B cell (primary cell): ENCODE measurements around the gene ANGPT4. TPM values are rescaled to one million over a fixed set of nuclear protein-coding genes. Genes with fewer than 3 reads are reported as not detected.

ENCODE experiments used
- ATAC-seq: fragments of 200-7000 bp; cut with Tn5 transposase; one replicate; pipeline ENCODE4 v1.10.0; 2021; ENCODE audit warnings: low read depth, mild to moderate bottlenecking, moderate number of reproducible peaks, moderate library complexity
- CTCF ChIA-PET: fragments of 350-600 bp; sonication (Branson Sonifier 250); formaldehyde crosslinking; loops from one replicate; lab custom pipeline; 2021; ENCODE audit warnings: antibody characterized with exemption, inconsistent platforms; lab: Charles Lee
- POLR2A ChIA-PET: fragments of 350-600 bp; sonication (Branson Sonifier 250); formaldehyde crosslinking; loops from one replicate; lab custom pipeline; 2021; ENCODE audit warnings: antibody characterized with exemption; lab: Charles Lee
- DNase-seq: peaks from one replicate; pipeline ENCODE4 v3.0.0; 2013
- H2AFZ ChIP-seq: 2 replicates; pipeline ENCODE4 v1.6.1; 2012; ENCODE audit warnings: mild to moderate bottlenecking, low read depth, low read length; ENCODE audit not compliant: insufficient read depth, poor library complexity, severe bottlenecking
- H3K27ac ChIP-seq, 2 donors: 1 replicate in 1 of 2; 2 replicates in 1 of 2; pipeline ENCODE4 v1.5.1; 2012 to 2013; ENCODE audit warnings: low read length in 2 of 2, mild to moderate bottlenecking in 2 of 2, moderate library complexity in 1 of 2
- H3K27me3 ChIP-seq, 4 experiments: fragments of 200-600 bp in 1 of 4; sonication (generic) in 1 of 4; replicated peaks in 1 of 4; 1 replicate in 2 of 4; 2 replicates in 2 of 4; pipeline versions ENCODE4 v1.6.1 to v1.7.0; 2013 to 2016; ENCODE audit warnings: low read length in 3 of 4, mild to moderate bottlenecking in 2 of 4, mixed read lengths in 1 of 4, moderate library complexity in 1 of 4; ENCODE audit not compliant: insufficient read depth in 4 of 4, control insufficient read depth in 3 of 4; ENCODE audit errors: control extremely low read depth in 1 of 4
- H3K36me3 ChIP-seq, 2 experiments: replicated peaks in 1 of 2; 1 replicate in 1 of 2; 2 replicates in 1 of 2; pipeline versions ENCODE4 v1.6.1 to v1.7.1; 2013; ENCODE audit warnings: low read length in 1 of 2; ENCODE audit not compliant: insufficient read depth in 2 of 2, control insufficient read depth in 1 of 2; ENCODE audit errors: control extremely low read depth in 1 of 2, extremely low read depth in 1 of 2
- H3K4me1 ChIP-seq, 2 donors: fragments of 200-600 bp in 1 of 2; sonication (generic) in 1 of 2; 1 replicate in 1 of 2; 2 replicates in 1 of 2; pipeline versions ENCODE4 v1.5.1 to v1.6.1; 2013 to 2017; ENCODE audit warnings: low read length in 2 of 2; ENCODE audit not compliant: control insufficient read depth in 2 of 2, insufficient read depth in 2 of 2
- H3K4me2 ChIP-seq: replicated peaks from 2 replicates; pipeline ENCODE3; 2012; ENCODE audit warnings: mild to moderate bottlenecking, low read depth, low read length; ENCODE audit not compliant: poor library complexity, severe bottlenecking
- H3K4me3 ChIP-seq, 5 experiments: fragments of 200-600 bp in 1 of 5; sonication (generic) in 1 of 5; 1 replicate in 3 of 5; 2 replicates in 2 of 5; pipeline versions ENCODE4 v1.5.1 to v1.7.0; 2011 to 2016; ENCODE audit warnings: low read length in 4 of 5, mild to moderate bottlenecking in 4 of 5, low read depth in 2 of 5, control low read depth in 1 of 5, moderate library complexity in 1 of 5; ENCODE audit not compliant: insufficient read depth in 1 of 5; ENCODE audit errors: control extremely low read depth in 1 of 5, extremely low read depth in 1 of 5
- H3K79me2 ChIP-seq: fragments of 200-600 bp; sonication (generic); one replicate; pipeline ENCODE4 v1.6.0; 2016; ENCODE audit warnings: low read length; ENCODE audit not compliant: control insufficient read depth, insufficient read depth
- H3K9ac ChIP-seq: fragments of 200-600 bp; sonication (generic); 2 replicates; pipeline ENCODE4 v1.6.1; 2017; ENCODE audit warnings: mild to moderate bottlenecking, low read length, moderate library complexity
- H3K9me3 ChIP-seq, 3 donors: one replicate each; pipeline versions ENCODE4 v1.6.1 to v1.7.1; 2013; ENCODE audit warnings: low read length in 2 of 3; ENCODE audit not compliant: control insufficient read depth in 2 of 3, insufficient read depth in 1 of 3; ENCODE audit errors: control extremely low read depth in 1 of 3
- H4K20me1 ChIP-seq: 2 replicates; pipeline ENCODE4 v1.6.0; 2012; ENCODE audit warnings: mild to moderate bottlenecking, low read length; ENCODE audit not compliant: insufficient read depth, control insufficient read depth, poor library complexity, severe bottlenecking
- H3K27ac Mint-ChIP-seq: one replicate; pipeline ENCODE4 v1.8.0; 2021; ENCODE audit warnings: mixed read lengths
- H3K27me3 Mint-ChIP-seq: one replicate; pipeline ENCODE4 v1.8.0; 2021; ENCODE audit warnings: mixed read lengths
- H3K4me1 Mint-ChIP-seq: one replicate; pipeline ENCODE4 v1.8.0; 2021; ENCODE audit warnings: mixed read lengths
- H3K4me3 Mint-ChIP-seq: one replicate; pipeline ENCODE4 v1.8.0; 2021; ENCODE audit warnings: mixed read lengths
- H3K9me3 Mint-ChIP-seq: one replicate; pipeline ENCODE4 v1.8.0; 2022; ENCODE audit warnings: mixed read lengths; ENCODE audit not compliant: insufficient read depth
- EZH2 ChIP-seq: IDR thresholded peaks from 2 replicates; pipeline ENCODE4 v1.6.1; 2012; ENCODE audit warnings: borderline replicate concordance, low read depth, mild to moderate bottlenecking, moderate library complexity, low read length; ENCODE audit not compliant: insufficient read depth, poor library complexity, severe bottlenecking
- WGBS: methylation state at CpG from one replicate; pipeline ENCODE4 v1.1.5; 2013; ENCODE audit warnings: missing lambda C conversion rate; ENCODE audit not compliant: insufficient coverage; 5-methylcytosine and 5-hydroxymethylcytosine counted together
- intact Hi-C: fragments of 100-400 bp; cut with micrococcal nuclease; formaldehyde crosslinking; loops from one replicate; pipeline ENCODE4 v1.10.0; 2022
- polyA plus RNA-seq: library from polyadenylated mRNA; depleted of rRNA; stranded (reverse); fragments of >200 nt; gene quantifications from 2 replicates; pipeline ENCODE4 v1.2.3, GENCODE V29; 2012
- total RNA-seq, 2 donors: library from RNA; stranded (reverse); fragments of 120-200 nt in 1 of 2; gene quantifications; 1 replicate in 1 of 2; 2 replicates in 1 of 2; pipeline versions ENCODE4 v1.2.3 to v1.2.4, GENCODE V29; 2013 to 2022
- TF ChIP-seq, protein P1 (sequence below): fragments of 200-600 bp; IDR thresholded peaks from one replicate; pipeline ENCODE4 v1.8.0; 2022; ENCODE audit warnings: antibody characterized with exemption, mild to moderate bottlenecking

ANGPT4 gene
- total and polyA plus RNA-seq, 2 donors (not counting 1 experiment from before 2014, with no cell fraction given), result not detected

DNA sequence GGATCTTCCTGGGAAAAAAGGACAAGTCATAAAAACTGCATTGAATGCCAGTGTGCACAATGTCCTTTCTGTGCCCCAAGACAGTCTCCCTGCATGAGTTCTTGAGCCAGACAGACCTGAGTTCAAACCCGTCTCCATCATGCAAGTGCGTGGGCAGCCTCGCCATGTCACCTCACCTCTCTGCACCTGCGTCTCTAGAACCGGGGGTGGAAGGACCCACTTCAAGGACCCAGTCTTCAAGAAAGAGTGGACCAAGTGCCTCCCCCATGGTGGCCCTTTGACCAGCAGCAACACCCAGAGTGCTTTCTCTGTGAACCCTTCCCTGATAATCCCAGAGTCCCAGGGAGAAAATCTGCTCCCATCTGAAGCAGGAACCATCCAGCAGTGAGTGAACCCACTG is 23.5 kb upstream of the ANGPT4 start:
- Mint-ChIP-seq H3K27me3 (peaks cover 7% of the 10 kb centered on the region), H3K9me3 (no peaks in the 10 kb centered on the region), H3K4me1 (no peaks in the 10 kb centered on the region), H3K27ac (no peak overlapping the region), H3K4me3 (no peak overlapping the region)
- no peaks in the 10 kb centered on the region for H4K20me1 ChIP-seq
- no peaks in the 10 kb centered on the region for H3K9me3 ChIP-seq
- no peak overlapping the region for H3K4me2 ChIP-seq
- DNase-seq (no peak), ATAC-seq (no peak)
- no peak overlapping the region for H3K4me3 ChIP-seq
- no peaks in the 10 kb centered on the region for H3K36me3 ChIP-seq
- no peak for TF ChIP-seq EZH2
- TF ChIP-seq, protein P1, sequence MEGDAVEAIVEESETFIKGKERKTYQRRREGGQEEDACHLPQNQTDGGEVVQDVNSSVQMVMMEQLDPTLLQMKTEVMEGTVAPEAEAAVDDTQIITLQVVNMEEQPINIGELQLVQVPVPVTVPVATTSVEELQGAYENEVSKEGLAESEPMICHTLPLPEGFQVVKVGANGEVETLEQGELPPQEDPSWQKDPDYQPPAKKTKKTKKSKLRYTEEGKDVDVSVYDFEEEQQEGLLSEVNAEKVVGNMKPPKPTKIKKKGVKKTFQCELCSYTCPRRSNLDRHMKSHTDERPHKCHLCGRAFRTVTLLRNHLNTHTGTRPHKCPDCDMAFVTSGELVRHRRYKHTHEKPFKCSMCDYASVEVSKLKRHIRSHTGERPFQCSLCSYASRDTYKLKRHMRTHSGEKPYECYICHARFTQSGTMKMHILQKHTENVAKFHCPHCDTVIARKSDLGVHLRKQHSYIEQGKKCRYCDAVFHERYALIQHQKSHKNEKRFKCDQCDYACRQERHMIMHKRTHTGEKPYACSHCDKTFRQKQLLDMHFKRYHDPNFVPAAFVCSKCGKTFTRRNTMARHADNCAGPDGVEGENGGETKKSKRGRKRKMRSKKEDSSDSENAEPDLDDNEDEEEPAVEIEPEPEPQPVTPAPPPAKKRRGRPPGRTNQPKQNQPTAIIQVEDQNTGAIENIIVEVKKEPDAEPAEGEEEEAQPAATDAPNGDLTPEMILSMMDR, result no peak
- no peaks in the 10 kb centered on the region for H3K4me1 ChIP-seq
- intact Hi-C loops, result no loop called here
- no peak overlapping the region for H3K27ac ChIP-seq
- peaks cover 0 to 2% (median 0%) of the 10 kb centered on the region in 4 experiments for H3K27me3 ChIP-seq
- no peaks in the 10 kb centered on the region for H3K79me2 ChIP-seq
- ChIA-PET POLR2A (no interaction called here), CTCF (no interaction called here)
- WGBS, result 97% methylated on average over 5 of the region's 5 CpGs
- H3K9ac ChIP-seq, result no peak overlapping the region
- no peak overlapping the region for H2AFZ ChIP-seq

DNA sequence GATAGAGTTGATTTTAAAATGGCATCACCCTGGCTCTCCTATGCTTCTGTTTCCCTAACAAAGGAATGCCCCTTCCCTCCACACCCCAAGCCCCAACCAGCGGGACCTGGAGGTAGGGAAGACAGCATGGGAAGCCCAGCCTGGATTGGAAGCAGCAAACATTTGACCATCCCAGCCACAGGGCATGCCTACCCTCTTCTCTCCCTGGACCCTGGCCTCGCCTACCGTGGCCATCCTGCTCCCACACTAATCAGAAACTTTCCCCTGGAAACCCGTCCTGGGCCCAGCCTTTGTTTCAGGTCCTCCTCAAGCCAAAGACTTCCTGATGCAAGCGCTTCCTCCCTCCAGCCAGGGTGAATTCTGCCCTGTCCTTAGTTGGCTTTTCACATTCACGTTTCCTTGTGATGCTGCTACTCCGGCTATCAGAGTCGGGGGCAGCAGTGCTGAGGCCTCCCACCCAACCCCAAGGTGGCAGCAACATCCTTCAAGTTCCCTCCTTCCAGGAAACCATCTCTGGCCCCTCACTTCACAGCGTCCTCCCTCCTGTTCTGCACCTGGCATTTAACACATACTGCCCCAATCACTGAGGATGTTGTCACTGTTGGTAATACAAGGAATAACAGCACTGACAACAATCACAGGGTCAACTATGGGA is 18.2 kb upstream of the ANGPT4 start:
- no peak for TF ChIP-seq EZH2
- TF ChIP-seq, protein P1, result no peak
- DNase-seq (no peak), ATAC-seq (no peak)
- CTCF ChIA-PET, result no interaction called here
- no peak overlapping the region for H2AFZ ChIP-seq
- Mint-ChIP-seq H3K4me1 (no peaks in the 10 kb centered on the region), H3K27me3 (peaks cover 7% of the 10 kb centered on the region), H3K4me3 (no peak overlapping the region), H3K9me3 (peaks cover 11% of the 10 kb centered on the region), H3K27ac (no peak overlapping the region)
- H3K9me3 ChIP-seq, result peaks cover 9 to 13% (median 12%) of the 10 kb centered on the region in 3 donors
- H3K4me1 ChIP-seq, result no peaks in the 10 kb centered on the region
- no peaks in the 10 kb centered on the region for H3K36me3 ChIP-seq
- H3K79me2 ChIP-seq, result no peaks in the 10 kb centered on the region
- H4K20me1 ChIP-seq, result no peaks in the 10 kb centered on the region
- intact Hi-C loops, result no loop called here
- WGBS, result 78% methylated on average over 8 of the region's 9 CpGs
- H3K4me2 ChIP-seq, result no peak overlapping the region
- no peak overlapping the region for H3K27ac ChIP-seq
- no peak overlapping the region for H3K4me3 ChIP-seq
- POLR2A ChIA-PET, result no interaction called here
- H3K9ac ChIP-seq, result no peak overlapping the region
- peaks cover 0 to 2% (median 0%) of the 10 kb centered on the region in 4 experiments for H3K27me3 ChIP-seq
